ENCODE results near the gene RARA. TPM values are rescaled to one million over a fixed set of nuclear protein-coding genes. Genes with fewer than 3 reads are reported as not detected.

Gene RARA
- total and polyA plus RNA-seq, 2 experiments from 2014 or later = 7.4 to 15.9 TPM

GRCh38 chr17:40352779-40353394 is 43.9 kb downstream of the RARA start:
- H2AFZ ChIP-seq = no peak overlapping the region
- no peaks in the 10 kb centered on the region for H3K9me2 ChIP-seq (ENCODE audit: insufficient read depth)
- peaks cover 24% of the 10 kb centered on the region for H3K27me3 ChIP-seq (ENCODE audit: insufficient read depth)
- Mint-ChIP-seq H3K27ac (no peak overlapping the region), H3K9me3 (no peaks in the 10 kb centered on the region), H3K4me3 (peak overlapping the region; percentile 19; the same call in 1 of the 3 replicates), H3K27me3 (ENCODE audit: insufficient read depth, low read depth, poor library complexity) (peaks cover 38% of the 10 kb centered on the region), H3K4me1 (peaks cover 72% of the 10 kb centered on the region), H3K36me3 (ENCODE audit: low read depth) (peaks cover 41% of the 10 kb centered on the region)
- H3F3A ChIP-seq (replicated peaks; ENCODE audit: low read depth) = 0 out of 2 replicates have a peak, but pooled peaks cover 4% of the 10 kb centered on the region
- H3K36me3 ChIP-seq (ENCODE audit: insufficient read depth) = no peaks in the 10 kb centered on the region
- no peak overlapping the region for H3K4me3 ChIP-seq
- H3K4me2 ChIP-seq = 0 out of 2 replicates have a peak overlapping the region, but pooled peaks have one; percentile 38
- peaks cover 6% of the 10 kb centered on the region; the same call in 1 of the 2 replicates for H4K20me1 ChIP-seq (replicated peaks; ENCODE audit: insufficient read depth)
- no peak overlapping the region for H3K27ac ChIP-seq (ENCODE audit: low read depth)
- no peak for ATAC-seq
- TF ChIP-seq ZNF331 (CRISPR knock-in tag; IDR thresholded peaks at IDR 0.05; ENCODE audit: low read depth) (no peak), NANOG (IDR thresholded peaks at IDR 0.05; ENCODE audit: borderline replicate concordance) (no peak), STAT1 (IDR thresholded peaks at IDR 0.05; ENCODE audit: unreplicated experiment) (no peak), EZH2 (IDR thresholded peaks at IDR 0.05; ENCODE audit: low read depth, unreplicated experiment) (no peak), CREB1 (CRISPR knock-in tag; IDR thresholded peaks at IDR 0.05; ENCODE audit: low read depth) (no peak), POLR2AphosphoS5 (IDR thresholded peaks at IDR 0.05; ENCODE audit: low read depth) (no peak), ZNF462 (CRISPR knock-in tag; IDR thresholded peaks at IDR 0.05) (no peak), REST (IDR thresholded peaks at IDR 0.05; ENCODE audit: unreplicated experiment) (no peak), CTCF (conservative IDR thresholded peaks at IDR 0.05; ENCODE audit: low read depth in 2 of 2) (no peak), EZH2phosphoT487 (IDR thresholded peaks at IDR 0.05; ENCODE audit: unreplicated experiment) (no peak), ETS1 (IDR thresholded peaks at IDR 0.05) (no peak), ZNF114 (CRISPR knock-in tag; IDR thresholded peaks at IDR 0.05) (no peak)
- H3K79me2 ChIP-seq (replicated peaks; ENCODE audit: insufficient read depth) = no peaks in the 10 kb centered on the region
- peaks cover 54% of the 10 kb centered on the region for H3K4me1 ChIP-seq (ENCODE audit: insufficient read depth)
- no peak for DNase-seq (ENCODE audit: low spot score)
